WTC11 (cell line): ENCODE results near the gene LARGE1.

Source experiments
- CREB1 ChIP-seq: sonication (generic); formaldehyde crosslinking; IDR thresholded peaks from 2 replicates; pipeline ENCODE4 v1.8.0; 2023; ENCODE audit warnings: mild to moderate bottlenecking, missing genetic modification reagents
- GABPB1 ChIP-seq: sonication (generic); formaldehyde crosslinking; IDR thresholded peaks from 2 replicates; pipeline ENCODE4 v1.8.1; 2023; ENCODE audit warnings: mild to moderate bottlenecking, missing genetic modification reagents
- IRF2 ChIP-seq: sonication (generic); formaldehyde crosslinking; IDR thresholded peaks from 2 replicates; pipeline ENCODE4 v1.8.0; 2022; ENCODE audit warnings: low read depth, missing genetic modification reagents, borderline replicate concordance
- NFE2L1 ChIP-seq: sonication (generic); formaldehyde crosslinking; IDR thresholded peaks from 2 replicates; pipeline ENCODE4 v1.8.1; 2023; ENCODE audit warnings: missing genetic modification reagents
- NFYB ChIP-seq: sonication (generic); formaldehyde crosslinking; conservative IDR thresholded peaks from 2 replicates; pipeline ENCODE4 v1.8.0; 2022; ENCODE audit warnings: low read depth, missing genetic modification reagents
- NR2C2 ChIP-seq: sonication (generic); formaldehyde crosslinking; IDR thresholded peaks from 2 replicates; pipeline ENCODE4 v1.8.0; 2022; ENCODE audit warnings: mild to moderate bottlenecking, missing genetic modification reagents
- RELA ChIP-seq: sonication (generic); formaldehyde crosslinking; IDR thresholded peaks from 2 replicates; pipeline ENCODE4 v1.8.1; 2022; ENCODE audit warnings: missing genetic modification reagents, mild to moderate bottlenecking, borderline replicate concordance
- ZNF396 ChIP-seq: fragments of 250-450 bp; sonication (Bioruptor Pico); IDR thresholded peaks from 2 replicates; pipeline ENCODE4 v1.8.0; 2021; ENCODE audit warnings: mild to moderate bottlenecking, moderate library complexity, borderline replicate concordance
- ZNF416 ChIP-seq: fragments of 250-450 bp; sonication (Bioruptor Pico); IDR thresholded peaks from 2 replicates; pipeline ENCODE4 v1.9.0; 2021; ENCODE audit warnings: mild to moderate bottlenecking, inconsistent platforms
- TF ChIP-seq, protein P1 (sequence below): fragments of 200-600 bp; IDR thresholded peaks from 2 replicates; pipeline ENCODE4 v1.8.0; 2022; ENCODE audit warnings: antibody characterized with exemption
- TF ChIP-seq, protein P2 (sequence below): sonication (generic); formaldehyde crosslinking; IDR thresholded peaks from 2 replicates; pipeline ENCODE4 v1.8.0; 2023; ENCODE audit warnings: missing genetic modification reagents
- TF ChIP-seq, protein P3 (sequence below): sonication (generic); formaldehyde crosslinking; IDR thresholded peaks from 2 replicates; pipeline ENCODE4 v1.8.1; 2023; ENCODE audit warnings: mild to moderate bottlenecking, missing genetic modification reagents, moderate library complexity
- TF ChIP-seq, protein P4 (sequence below): sonication (generic); formaldehyde crosslinking; IDR thresholded peaks from 2 replicates; pipeline ENCODE4 v1.8.1; 2022; ENCODE audit warnings: low read depth, missing genetic modification reagents, borderline replicate concordance
- TF ChIP-seq, protein P5 (sequence below): sonication (generic); formaldehyde crosslinking; IDR thresholded peaks from 2 replicates; pipeline ENCODE4 v1.8.0; 2022; ENCODE audit warnings: mild to moderate bottlenecking, missing genetic modification reagents

DNA sequence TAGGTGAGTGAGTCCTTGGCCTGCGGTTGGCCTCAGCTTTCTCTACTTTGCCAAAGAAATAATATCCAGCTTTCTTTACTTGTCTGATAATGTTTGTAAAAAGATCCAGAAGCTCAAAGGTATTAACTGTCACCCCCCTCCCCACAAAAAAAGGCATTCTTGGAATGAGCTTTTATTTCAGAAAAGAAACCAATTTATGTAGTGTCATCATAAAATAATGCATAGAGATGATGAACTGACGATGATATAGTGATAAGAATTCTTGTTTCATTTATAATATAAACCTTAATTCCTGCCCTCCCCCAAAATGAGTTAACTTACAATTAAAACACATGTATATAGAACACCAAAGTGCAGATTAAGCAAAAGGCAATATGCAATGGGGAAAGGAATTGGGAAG, 191.4 kb downstream of the LARGE1 start:
- TF ChIP-seq NFE2L1 (CRISPR knock-in tag), result no peak
- TF ChIP-seq ZNF396, result no peak
- no peak for TF ChIP-seq ZNF416 (CRISPR knock-in tag)
- TF ChIP-seq, protein P1, sequence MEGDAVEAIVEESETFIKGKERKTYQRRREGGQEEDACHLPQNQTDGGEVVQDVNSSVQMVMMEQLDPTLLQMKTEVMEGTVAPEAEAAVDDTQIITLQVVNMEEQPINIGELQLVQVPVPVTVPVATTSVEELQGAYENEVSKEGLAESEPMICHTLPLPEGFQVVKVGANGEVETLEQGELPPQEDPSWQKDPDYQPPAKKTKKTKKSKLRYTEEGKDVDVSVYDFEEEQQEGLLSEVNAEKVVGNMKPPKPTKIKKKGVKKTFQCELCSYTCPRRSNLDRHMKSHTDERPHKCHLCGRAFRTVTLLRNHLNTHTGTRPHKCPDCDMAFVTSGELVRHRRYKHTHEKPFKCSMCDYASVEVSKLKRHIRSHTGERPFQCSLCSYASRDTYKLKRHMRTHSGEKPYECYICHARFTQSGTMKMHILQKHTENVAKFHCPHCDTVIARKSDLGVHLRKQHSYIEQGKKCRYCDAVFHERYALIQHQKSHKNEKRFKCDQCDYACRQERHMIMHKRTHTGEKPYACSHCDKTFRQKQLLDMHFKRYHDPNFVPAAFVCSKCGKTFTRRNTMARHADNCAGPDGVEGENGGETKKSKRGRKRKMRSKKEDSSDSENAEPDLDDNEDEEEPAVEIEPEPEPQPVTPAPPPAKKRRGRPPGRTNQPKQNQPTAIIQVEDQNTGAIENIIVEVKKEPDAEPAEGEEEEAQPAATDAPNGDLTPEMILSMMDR, result no peak
- no peak for TF ChIP-seq NR2C2 (CRISPR knock-in tag)
- TF ChIP-seq, protein P2, sequence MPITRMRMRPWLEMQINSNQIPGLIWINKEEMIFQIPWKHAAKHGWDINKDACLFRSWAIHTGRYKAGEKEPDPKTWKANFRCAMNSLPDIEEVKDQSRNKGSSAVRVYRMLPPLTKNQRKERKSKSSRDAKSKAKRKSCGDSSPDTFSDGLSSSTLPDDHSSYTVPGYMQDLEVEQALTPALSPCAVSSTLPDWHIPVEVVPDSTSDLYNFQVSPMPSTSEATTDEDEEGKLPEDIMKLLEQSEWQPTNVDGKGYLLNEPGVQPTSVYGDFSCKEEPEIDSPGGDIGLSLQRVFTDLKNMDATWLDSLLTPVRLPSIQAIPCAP (CRISPR knock-in tag), result no peak
- TF ChIP-seq, protein P3, sequence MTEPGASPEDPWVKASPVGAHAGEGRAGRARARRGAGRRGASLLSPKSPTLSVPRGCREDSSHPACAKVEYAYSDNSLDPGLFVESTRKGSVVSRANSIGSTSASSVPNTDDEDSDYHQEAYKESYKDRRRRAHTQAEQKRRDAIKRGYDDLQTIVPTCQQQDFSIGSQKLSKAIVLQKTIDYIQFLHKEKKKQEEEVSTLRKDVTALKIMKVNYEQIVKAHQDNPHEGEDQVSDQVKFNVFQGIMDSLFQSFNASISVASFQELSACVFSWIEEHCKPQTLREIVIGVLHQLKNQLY, result no peak
- TF ChIP-seq, protein P4, sequence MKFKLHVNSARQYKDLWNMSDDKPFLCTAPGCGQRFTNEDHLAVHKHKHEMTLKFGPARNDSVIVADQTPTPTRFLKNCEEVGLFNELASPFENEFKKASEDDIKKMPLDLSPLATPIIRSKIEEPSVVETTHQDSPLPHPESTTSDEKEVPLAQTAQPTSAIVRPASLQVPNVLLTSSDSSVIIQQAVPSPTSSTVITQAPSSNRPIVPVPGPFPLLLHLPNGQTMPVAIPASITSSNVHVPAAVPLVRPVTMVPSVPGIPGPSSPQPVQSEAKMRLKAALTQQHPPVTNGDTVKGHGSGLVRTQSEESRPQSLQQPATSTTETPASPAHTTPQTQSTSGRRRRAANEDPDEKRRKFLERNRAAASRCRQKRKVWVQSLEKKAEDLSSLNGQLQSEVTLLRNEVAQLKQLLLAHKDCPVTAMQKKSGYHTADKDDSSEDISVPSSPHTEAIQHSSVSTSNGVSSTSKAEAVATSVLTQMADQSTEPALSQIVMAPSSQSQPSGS (CRISPR knock-in tag), result no peak
- TF ChIP-seq RELA (CRISPR knock-in tag), result no peak
- TF ChIP-seq IRF2 (CRISPR knock-in tag), result no peak
- TF ChIP-seq GABPB1, result no peak
- TF ChIP-seq CREB1 (CRISPR knock-in tag), result no peak
- TF ChIP-seq NFYB, result no peak
- TF ChIP-seq, protein P5, sequence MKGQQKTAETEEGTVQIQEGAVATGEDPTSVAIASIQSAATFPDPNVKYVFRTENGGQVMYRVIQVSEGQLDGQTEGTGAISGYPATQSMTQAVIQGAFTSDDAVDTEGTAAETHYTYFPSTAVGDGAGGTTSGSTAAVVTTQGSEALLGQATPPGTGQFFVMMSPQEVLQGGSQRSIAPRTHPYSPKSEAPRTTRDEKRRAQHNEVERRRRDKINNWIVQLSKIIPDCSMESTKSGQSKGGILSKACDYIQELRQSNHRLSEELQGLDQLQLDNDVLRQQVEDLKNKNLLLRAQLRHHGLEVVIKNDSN (CRISPR knock-in tag), result no peak
